CD4-positive, alpha-beta T cell treated with Interleukin-1 beta for 1 hour (primary cell): ENCODE data around the gene HMGCS2.

ENCODE experiments used
- DNase-seq, 2 donors: peaks; one replicate each; pipeline ENCODE4 v3.0.0-alpha.2; 2020 to 2022

Gene HMGCS2

DNA sequence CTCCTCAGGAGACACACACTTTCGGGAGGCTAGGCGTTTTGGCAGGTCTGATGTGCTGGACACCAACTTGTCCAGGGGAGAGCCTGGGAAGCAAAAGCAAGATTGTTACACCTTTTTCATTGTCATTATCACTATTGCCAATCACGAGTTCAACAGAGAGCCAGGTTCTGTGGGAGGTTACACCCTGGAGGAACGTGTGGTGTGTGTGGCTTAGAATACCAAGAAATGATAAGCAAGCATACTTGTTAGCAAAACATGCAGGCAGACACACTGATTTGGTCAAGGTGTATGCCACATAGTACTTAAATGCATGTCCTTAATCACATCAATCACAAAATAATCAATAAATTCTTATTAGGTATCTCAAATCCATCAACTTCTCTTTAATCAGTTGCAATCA is 16.1 kb downstream of the HMGCS2 start:
- no peak for DNase-seq

DNA sequence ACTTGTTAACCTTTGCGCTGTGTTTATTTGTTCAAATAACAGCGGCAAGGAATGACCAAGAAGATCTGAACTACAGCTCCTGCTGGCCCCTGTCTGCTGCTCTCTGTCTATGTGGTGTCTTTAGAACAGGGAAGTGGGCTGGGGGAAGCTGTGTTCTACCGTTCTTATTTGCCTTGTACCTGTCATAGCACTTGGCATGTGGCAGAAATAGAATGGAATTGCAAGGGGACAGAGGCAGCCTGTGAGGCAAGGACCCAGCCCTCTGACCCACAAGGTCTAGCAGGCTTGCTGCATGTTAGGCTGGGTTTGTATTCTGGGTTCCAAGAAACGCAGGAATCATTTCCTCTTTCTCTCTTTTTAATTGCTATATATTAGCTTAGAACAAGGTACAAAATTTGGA is 20.7 kb downstream of the HMGCS2 start:
- no peak for DNase-seq

GRCh38 chr1:119747451-119747850 is 21.3 kb downstream of the HMGCS2 start:
- no peak for DNase-seq

GRCh38 chr1:119745034-119745433 is 23.7 kb downstream of the HMGCS2 start:
- no peak for DNase-seq

DNA sequence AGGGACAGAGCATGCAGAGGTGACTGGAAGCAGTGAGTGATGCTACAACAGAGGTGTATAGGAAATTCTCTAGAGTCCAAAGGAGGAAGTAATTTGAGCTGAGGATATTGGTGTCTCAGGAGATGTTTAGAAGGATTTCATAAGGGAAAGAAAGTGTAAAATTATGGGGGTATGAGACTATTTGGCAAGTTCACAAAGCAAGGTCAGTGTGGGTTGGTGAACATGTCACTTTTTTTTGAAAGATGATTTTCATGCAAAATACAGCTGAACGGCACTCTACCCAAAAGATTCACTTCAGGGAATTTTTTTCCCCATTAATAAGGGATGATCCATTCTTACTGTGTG is 24.1 kb downstream of the HMGCS2 start:
- no peak for DNase-seq

GRCh38 chr1:119743776-119744597 is 24.7 kb downstream of the HMGCS2 start:
- DNase-seq = peak; percentile 26 to 29

DNA sequence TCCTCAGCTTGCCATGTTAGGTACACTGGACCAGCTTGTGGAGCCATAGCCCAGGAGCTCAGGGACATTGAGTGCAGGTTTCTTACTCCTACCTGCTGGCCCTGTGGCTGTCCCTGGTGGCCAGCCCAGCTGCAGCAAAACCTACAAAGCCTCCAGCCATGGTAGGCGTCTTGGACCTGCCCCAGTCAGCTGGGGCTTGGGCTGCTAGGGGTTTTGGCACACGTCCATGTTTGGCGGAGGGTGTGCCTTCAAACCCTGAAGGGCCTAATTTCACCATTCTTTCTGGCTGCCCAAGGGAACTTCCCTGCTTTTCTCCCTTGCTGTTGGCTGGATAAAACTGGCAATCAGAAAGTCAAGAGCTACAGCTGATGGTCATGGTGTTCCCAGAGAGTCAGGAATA is 25.4 kb downstream of the HMGCS2 start:
- DNase-seq = no peak

- no peak for DNase-seq
Observed at GRCh38 chr1:119742677-119743076, 26.0 kb downstream of the HMGCS2 start.

DNA sequence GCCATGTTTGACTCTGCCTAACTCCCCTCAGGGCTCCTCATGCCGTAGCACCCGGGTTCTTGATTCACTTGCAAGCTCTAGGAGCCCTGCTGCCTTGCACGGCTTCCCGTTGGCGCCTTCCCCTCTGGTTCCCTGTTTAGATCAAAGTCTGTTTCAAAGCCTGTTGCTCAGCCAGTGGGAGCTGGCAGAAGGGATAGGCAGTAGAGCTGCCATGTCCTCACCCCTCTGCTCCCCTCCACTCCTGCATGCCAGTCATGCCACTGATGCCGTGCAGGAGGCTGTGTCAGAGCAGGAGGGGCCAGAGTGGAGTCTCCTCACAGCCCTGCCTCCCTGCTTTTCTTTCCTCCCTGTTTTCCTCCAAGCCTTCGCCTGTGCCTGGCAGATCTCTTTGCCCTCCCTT is 26.5 kb downstream of the HMGCS2 start:
- no peak for DNase-seq

- no peak for DNase-seq
Observed at GRCh38 chr1:119740896-119741780, 27.6 kb downstream of the HMGCS2 start.

DNA sequence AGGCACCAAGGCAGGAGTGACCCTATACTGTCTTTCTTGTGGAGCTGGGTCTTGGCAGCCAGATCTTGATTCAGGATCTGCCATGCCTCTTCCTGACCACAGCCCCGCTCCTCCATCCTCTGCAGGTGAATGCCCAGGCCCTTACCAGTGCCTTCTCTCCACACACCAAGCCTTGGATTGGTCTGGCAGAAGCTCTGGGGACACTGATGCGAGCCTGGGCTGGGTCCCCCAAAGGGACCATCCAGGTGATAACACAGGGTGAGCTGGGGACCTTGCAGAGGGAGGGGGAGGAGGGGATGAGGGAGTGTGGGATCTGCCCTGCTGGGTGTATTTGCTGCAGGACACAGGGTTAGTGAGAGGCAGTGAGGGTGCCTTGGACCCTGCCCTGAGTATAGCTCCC is 28.4 kb downstream of the HMGCS2 start:
- no peak for DNase-seq

- DNase-seq = no peak
Observed at GRCh38 chr1:119739150-119739549, 29.6 kb downstream of the HMGCS2 start.

DNA sequence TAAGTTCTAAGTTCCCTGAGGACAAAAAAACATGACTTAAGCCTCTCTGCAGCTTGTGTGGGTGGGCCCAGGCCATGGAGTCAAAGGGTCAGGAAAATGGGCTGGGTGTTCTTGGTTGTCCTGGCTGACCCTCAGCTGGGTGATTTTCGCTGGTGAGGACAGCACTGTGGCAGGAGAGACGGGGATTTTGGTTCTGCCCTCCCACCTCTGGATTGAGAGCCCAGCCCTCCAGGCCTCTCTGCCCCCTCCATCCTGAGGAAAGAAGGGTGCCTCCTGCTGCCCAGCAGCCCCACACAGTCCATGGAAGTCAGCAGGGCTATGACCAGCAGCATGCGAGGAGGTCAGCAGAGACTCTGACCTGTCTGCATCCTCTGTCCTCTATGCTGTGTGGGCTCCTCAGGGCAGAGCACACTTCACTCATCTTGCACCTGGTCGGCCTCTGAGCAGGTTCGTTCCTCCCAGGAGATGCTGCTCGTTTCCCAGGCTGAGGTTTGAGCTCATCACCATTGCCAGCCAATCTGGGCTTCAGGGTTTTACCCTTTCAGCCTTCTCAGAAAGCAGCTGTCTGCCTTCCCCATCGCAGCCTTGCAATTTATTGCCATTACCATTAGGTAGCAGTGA is 30.5 kb downstream of the HMGCS2 start:
- no peak for DNase-seq

DNA sequence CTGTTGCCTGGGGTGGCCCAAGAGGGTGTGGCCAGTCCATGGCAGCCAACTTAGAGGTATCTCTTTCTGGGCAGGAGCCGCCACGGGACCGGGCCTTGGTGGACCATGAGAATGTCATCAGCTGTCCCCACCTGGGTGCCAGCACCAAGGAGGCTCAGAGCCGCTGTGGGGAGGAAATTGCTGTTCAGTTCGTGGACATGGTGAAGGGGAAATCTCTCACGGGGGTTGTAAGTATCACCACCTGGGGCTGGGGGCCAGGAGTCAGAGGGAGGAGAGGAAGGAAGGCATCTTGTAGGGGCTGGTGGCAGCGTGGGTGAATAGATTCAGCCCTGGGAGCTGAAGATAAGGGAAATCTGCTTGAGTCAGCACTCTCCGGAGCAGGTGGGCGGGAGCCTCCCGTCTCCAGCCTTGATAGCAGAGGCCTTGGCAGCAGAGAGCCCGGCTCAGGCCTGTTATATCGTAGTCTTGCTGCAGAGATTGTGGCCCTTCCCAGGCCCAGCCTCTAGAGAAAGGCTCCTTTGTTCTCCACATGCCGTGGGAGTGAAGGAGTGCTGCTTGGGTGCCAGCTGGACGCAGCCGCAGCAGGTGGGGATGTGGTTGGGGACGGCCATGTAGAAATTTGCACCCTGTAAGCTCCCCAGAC is 31.5 kb downstream of the HMGCS2 start:
- no peak for DNase-seq

DNA sequence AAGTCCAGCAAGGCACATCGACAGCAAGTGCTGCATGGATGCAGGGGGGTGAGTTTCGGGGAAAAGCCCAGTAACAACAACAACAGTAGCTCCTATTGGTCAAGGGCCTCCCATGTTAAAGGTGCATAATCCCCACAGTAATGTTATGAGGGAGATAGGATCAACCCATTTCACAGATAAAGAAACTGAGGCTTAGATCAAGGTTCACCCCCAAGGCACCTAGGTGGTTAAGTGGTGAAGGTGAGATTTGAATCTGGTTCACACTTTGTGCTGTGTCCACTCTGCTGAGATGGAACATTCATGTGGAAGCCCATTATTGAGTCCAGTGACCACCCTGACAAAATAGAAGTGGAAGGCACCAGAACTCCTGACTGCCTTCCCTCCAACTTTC is 32.1 kb downstream of the HMGCS2 start:
- no peak for DNase-seq

- no peak for DNase-seq
Observed at GRCh38 chr1:119735217-119735616, 33.5 kb downstream of the HMGCS2 start.

DNA sequence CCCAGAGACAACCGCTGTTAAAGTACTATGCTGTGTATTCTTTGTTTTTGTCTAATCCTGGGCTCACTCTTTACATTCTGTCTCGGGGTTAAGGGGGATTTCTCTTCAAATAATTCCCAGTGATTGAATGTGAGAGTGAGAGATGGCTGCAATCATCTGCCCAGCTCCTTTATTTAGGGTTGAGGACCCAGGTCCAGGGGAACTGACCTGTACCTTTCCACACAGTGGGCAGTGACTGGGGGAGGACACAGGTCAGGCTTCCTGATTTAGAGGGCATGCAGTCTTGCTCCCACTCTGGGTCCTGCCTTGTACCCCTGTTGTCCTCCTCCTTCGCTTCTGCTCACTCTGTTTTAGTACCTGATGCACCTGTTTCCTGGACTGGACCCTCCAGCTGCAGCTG is 35.0 kb downstream of the HMGCS2 start:
- no peak for DNase-seq

DNA sequence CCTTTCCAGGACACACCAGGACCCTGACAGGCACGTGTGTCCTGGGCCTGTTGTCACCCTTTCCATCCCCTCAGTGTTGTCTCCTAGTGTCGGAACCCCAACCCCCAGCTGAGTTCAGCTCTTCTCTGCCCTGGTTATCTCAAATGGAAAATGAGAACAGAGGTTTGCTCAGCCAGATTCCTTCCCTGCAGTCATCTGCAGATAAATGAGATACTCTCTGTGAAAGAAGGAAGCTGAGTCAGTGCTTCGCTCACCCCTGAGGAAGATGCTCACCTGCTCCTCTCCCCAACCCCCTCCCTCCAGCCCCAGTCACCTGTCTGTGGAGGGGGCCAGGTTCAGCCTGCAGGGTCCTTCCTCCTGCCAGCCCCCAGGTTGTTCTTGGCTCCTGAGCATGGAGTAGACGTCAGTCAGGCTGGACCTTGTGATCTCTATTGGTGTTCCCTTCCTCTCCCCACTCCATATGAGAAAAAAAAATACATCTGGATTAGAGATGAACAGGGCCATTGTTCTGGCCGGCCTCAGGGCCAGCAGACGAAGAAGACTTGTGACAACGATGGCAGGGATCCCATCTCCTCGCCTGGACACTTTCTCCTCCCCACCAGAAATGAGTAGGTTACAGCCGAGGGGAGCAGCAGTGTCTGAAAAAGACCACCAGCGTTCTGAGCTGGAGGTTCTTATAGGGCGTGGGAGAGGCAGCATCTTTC is 36.1 kb downstream of the HMGCS2 start:
- no peak for DNase-seq

GRCh38 chr1:119731741-119732430 is 36.8 kb downstream of the HMGCS2 start:
- DNase-seq = no peak

DNA sequence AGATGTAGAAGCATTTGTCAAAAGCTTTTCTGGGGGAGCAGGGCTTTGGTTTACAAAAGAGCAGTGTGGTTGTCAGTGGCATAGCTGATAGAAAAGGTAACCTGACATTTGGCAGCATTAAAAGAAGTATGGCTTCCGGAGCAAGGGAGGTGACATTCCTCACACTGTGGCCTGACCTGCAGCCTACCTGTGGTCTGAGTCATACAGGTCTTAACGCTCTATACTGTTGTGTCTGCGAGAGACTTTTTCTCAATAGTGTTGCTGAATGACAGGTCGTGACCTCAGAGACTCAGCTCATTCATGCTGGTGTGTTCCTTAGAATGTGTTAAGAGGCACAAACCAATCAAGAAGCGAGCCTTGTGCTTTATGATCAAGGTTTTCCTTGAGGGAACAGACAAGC is 37.6 kb downstream of the HMGCS2 start:
- DNase-seq = no peak

DNA sequence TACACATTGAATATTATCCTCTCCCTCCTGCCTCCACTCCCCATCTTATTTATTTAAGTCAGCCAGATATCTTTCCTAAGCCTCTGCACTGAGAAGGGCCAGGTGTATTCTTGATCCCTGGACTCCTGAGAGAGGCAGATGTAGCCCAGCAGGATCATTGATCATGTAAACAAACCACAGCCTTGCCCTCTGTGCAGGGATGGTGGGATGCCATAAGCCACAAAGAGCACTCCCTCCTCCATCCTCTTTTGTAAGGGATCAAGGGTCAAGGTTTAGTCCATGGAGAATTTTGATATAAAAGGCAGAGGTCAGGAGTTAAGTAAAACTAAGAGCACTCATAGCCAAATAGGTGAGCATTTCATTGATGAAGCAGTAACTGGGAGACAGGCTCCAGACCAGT is 39.7 kb downstream of the HMGCS2 start:
- DNase-seq = no peak

GRCh38 chr1:119727991-119728390 is 40.7 kb downstream of the HMGCS2 start:
- no peak for DNase-seq
